ENCODE results near the gene CALHM5. TPM values are rescaled to one million over a fixed set of nuclear protein-coding genes. Genes with fewer than 3 reads are reported as not detected.
A peak's percentile ranks its signal among the peaks of the same experiment; 100 is the strongest.

Gene CALHM5
- total RNA-seq, 2 donors from 2014 or later = 7.0 to 7.2 TPM

- DNase-seq (ENCODE audit: low spot score) = no peak
- intact Hi-C loops (cut with DNase I) = no loop called here
These were observed 56.7 kb downstream of the CALHM5 start for GRCh38 chr6:116568111-116568510.

GRCh38 chr6:116568821-116569755 lies 57.6 kb downstream of the CALHM5 start:
- intact Hi-C loops (cut with DNase I) = no loop called here
- DNase-seq (ENCODE audit: low spot score) = no peak

GRCh38 chr6:116570856-116571682 lies 59.6 kb downstream of the CALHM5 start, which contains the start of gene RWDD1:
RWDD1 (plus strand) TSS chr6:116571504; CDS start chr6:116571583, 79 bp downstream.
- peak; percentile 100 for DNase-seq (ENCODE audit: low spot score)
- intact Hi-C loops (cut with DNase I) = no loop called here

- DNase-seq (ENCODE audit: low spot score) = no peak
- intact Hi-C loops (cut with DNase I) = no loop called here
These were observed 60.2 kb downstream of the CALHM5 start for GRCh38 chr6:116571683-116572000.

- peak; percentile 38 for DNase-seq (ENCODE audit: low spot score)
- intact Hi-C loops (cut with DNase I) = no loop called here
These were observed 60.7 kb downstream of the CALHM5 start for GRCh38 chr6:116572162-116572561.

Other genes starting within 250 kb of the CALHM5 start
- 10 to 100 TPM; 67.7 to 80.3 TPM for gene TSPYL1, start 231.7 kb upstream of the CALHM5 start, total RNA-seq
- 10 to 100 TPM; 48.5 to 61.5 TPM for gene DSE, start 140.7 kb upstream of the CALHM5 start, total RNA-seq
- gene CALHM6, start 50.3 kb upstream of the CALHM5 start, total RNA-seq = 1 to 10 TPM; 2.4 to 5.4 TPM
- gene TRAPPC3L, start 34.0 kb downstream of the CALHM5 start, total RNA-seq = under 1 TPM in 1 of 2 donors, not detected in 1; 0.33 TPM
- not detected for gene CALHM4, start 42.1 kb downstream of the CALHM5 start, total RNA-seq
- 10 to 100 TPM; 50.9 to 55.1 TPM for gene RWDD1, start 59.9 kb downstream of the CALHM5 start, total RNA-seq
- gene RSPH4A, start 104.8 kb downstream of the CALHM5 start, total RNA-seq = under 1 TPM; 0.51 to 0.71 TPM
- 10 to 100 TPM; 10.1 to 11.1 TPM for gene ZUP1, start 157.1 kb downstream of the CALHM5 start, total RNA-seq
- gene KPNA5, start 169.6 kb downstream of the CALHM5 start, total RNA-seq = 10 to 100 TPM; 18.3 to 23.7 TPM